Panc1 (cell line): ENCODE measurements around the gene CNIH2. TPM values are rescaled to one million over a fixed set of nuclear protein-coding genes. Genes with fewer than 3 reads are reported as not detected.
A peak's percentile ranks its signal among the peaks of the same experiment; 100 is the strongest.

Experiments used
- ATAC-seq: fragments of 200-7000 bp; cut with Tn5 transposase; 2 replicates; pipeline ENCODE4 v1.9.1; 2020; ENCODE audit warnings: mild to moderate bottlenecking, moderate library complexity
- BruUV-seq: library from RNA; stranded (reverse); fragments of 400-500 nt; replicated peaks from 2 replicates; lab custom pipeline; 2021; lab: Mats Ljungman, UMichigan
- CTCF ChIA-PET: fragments of 300-600 bp; sonication (Branson Sonifier 250); formaldehyde crosslinking; loops from one replicate; lab custom pipeline; 2022; ENCODE audit warnings: antibody characterized with exemption; lab: Charles Lee
- POLR2A ChIA-PET: fragments of 300-600 bp; sonication (Branson Sonifier 250); formaldehyde crosslinking; loops from one replicate; lab custom pipeline; 2022; ENCODE audit warnings: antibody characterized with exemption; lab: Charles Lee
- DNase-seq: peaks from one replicate; pipeline ENCODE4 v3.0.0-alpha.2; 2010; ENCODE audit warnings: low read depth, low spot score
- H3K27ac ChIP-seq: 2 replicates; pipeline ENCODE4 v1.5.1; 2011; ENCODE audit warnings: mild to moderate bottlenecking, low read length, inconsistent platforms
- H3K27me3 ChIP-seq: fragments of 200-500 bp; sonication (Bioruptor generic); 2 replicates; pipeline ENCODE4 v1.6.0; 2014; ENCODE audit warnings: low read length, inconsistent platforms; ENCODE audit not compliant: control insufficient read depth, insufficient read depth
- H3K36me3 ChIP-seq: fragments of 200-500 bp; sonication (Bioruptor generic); 2 replicates; pipeline ENCODE4 v1.5.1; 2014; ENCODE audit warnings: inconsistent platforms, mild to moderate bottlenecking, low read length, moderate library complexity; ENCODE audit not compliant: control insufficient read depth, insufficient read depth
- H3K4me1 ChIP-seq: 2 replicates; pipeline ENCODE4 v1.5.1; 2011; ENCODE audit warnings: inconsistent platforms, mild to moderate bottlenecking, low read length, moderate library complexity; ENCODE audit not compliant: control insufficient read depth, insufficient read depth
- H3K4me3 ChIP-seq, 2 experiments: 2 replicates each; pipeline ENCODE4 v1.5.1; 2011 to 2012; ENCODE audit warnings: low read depth in 2 of 2, low read length in 2 of 2, mild to moderate bottlenecking in 2 of 2, inconsistent platforms in 1 of 2, moderate library complexity in 1 of 2
- H3K9me3 ChIP-seq: fragments of 200-500 bp; sonication (Bioruptor generic); 2 replicates; pipeline ENCODE4 v1.5.1; 2014; ENCODE audit warnings: low read depth, mild to moderate bottlenecking, inconsistent platforms, low read length, moderate library complexity; ENCODE audit not compliant: control insufficient read depth, insufficient read depth
- POLR2AphosphoS5 ChIP-seq: IDR thresholded peaks from 2 replicates; pipeline ENCODE4 v1.6.1; 2012; ENCODE audit warnings: mild to moderate bottlenecking, low read depth, low read length, moderate library complexity
- SIN3A ChIP-seq: IDR thresholded peaks from 2 replicates; pipeline ENCODE4 v1.6.1; 2012; ENCODE audit warnings: low read depth, mild to moderate bottlenecking, low read length, moderate library complexity, borderline replicate concordance; ENCODE audit not compliant: insufficient read depth
- TCF7L2 ChIP-seq: IDR thresholded peaks from 2 replicates; pipeline ENCODE4 v1.6.1; 2011; ENCODE audit warnings: mild to moderate bottlenecking, low read depth, low read length, inconsistent platforms
- in situ Hi-C: cut with HindIII; loops from 2 replicates; pipeline ENCODE4 v1.10.0; 2016; ENCODE audit warnings: low sequenced_read_pairs, low pct_unique_long_range_greater_than_20kb
- intact Hi-C: fragments of 100-400 bp; cut with micrococcal nuclease; formaldehyde crosslinking; loops from one replicate; pipeline ENCODE4 v1.10.0; 2022; ENCODE audit not compliant: unreplicated experiment
- total RNA-seq: library from RNA; stranded (reverse); gene quantifications from one replicate; pipeline ENCODE4 v1.2.1, GENCODE V29; 2021; ENCODE audit not compliant: unreplicated experiment
- TF ChIP-seq, protein P1 (sequence below), 2 experiments: IDR thresholded peaks; 2 replicates each; pipeline ENCODE4 v1.6.1; 2011 to 2012; ENCODE audit warnings: low read depth in 2 of 2, control low read depth in 1 of 2, low read length in 1 of 2, mild to moderate bottlenecking in 1 of 2, moderate library complexity in 1 of 2; ENCODE audit not compliant: insufficient read depth in 1 of 2
- TF ChIP-seq, protein P2 (sequence below): fragments of 450-650 bp; IDR thresholded peaks from 2 replicates; pipeline ENCODE4 v1.5.1; 2017; ENCODE audit warnings: mild to moderate bottlenecking

CNIH2 gene
- total RNA-seq, 1 experiment from 2014 or later = 9.3 TPM

DNA sequence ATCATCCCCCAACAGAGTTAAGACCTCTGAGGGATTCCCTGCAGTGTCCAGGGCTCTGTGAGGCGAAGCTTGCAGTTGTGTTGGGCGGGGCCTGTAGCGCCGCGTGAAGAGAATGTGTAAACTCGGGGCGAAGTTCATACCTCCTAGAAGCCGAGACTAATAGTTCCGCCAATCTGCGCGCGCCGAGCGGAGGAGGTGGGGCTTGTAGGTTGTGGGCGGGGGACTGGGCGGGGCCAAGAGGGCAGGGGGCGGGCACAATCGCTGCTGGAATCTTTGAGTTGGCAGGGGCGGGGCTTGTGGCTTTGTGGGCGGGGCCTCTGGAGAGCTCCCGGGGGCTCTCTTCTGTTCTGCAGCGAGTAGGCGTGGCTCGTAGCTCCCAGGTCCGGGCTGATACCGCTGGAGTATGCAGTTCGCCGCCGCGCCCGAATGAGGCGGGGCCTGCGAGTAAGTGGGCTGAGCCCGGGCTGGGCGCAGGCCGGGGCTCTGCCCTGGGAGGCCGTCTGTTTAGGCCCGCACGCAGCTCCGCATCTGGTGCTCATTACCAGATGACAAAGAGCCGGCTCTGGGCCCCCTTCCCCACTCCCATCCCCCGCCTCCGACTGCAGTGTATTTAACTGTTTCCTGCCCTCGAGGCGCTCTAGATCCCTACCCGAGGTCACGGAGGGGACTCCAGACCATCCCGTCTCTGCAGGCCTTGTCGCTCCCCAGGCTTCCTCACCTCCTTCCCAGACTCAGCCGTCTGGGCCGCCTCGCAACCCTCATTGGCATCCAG is 34.8 kb downstream of the CNIH2 start:
- no peaks in the 10 kb centered on the region for H3K36me3 ChIP-seq
- ATAC-seq = peak; percentile 91
- intact Hi-C loops = loop anchor here (2.0 kb wide), 1 partner anchor 16 kb away; no protein-coding TSS in a partner anchor
- H3K27me3 ChIP-seq = no peaks in the 10 kb centered on the region
- peaks cover 10% of the 10 kb centered on the region for H3K4me1 ChIP-seq
- in situ Hi-C loops = no loop called here
- peak; percentile 64 for DNase-seq
- H3K27ac ChIP-seq = peak overlapping the region; percentile 86
- peak; percentile 32; the same call in 1 of the 2 replicates for TF ChIP-seq POLR2AphosphoS5
- TF ChIP-seq, protein P1, sequence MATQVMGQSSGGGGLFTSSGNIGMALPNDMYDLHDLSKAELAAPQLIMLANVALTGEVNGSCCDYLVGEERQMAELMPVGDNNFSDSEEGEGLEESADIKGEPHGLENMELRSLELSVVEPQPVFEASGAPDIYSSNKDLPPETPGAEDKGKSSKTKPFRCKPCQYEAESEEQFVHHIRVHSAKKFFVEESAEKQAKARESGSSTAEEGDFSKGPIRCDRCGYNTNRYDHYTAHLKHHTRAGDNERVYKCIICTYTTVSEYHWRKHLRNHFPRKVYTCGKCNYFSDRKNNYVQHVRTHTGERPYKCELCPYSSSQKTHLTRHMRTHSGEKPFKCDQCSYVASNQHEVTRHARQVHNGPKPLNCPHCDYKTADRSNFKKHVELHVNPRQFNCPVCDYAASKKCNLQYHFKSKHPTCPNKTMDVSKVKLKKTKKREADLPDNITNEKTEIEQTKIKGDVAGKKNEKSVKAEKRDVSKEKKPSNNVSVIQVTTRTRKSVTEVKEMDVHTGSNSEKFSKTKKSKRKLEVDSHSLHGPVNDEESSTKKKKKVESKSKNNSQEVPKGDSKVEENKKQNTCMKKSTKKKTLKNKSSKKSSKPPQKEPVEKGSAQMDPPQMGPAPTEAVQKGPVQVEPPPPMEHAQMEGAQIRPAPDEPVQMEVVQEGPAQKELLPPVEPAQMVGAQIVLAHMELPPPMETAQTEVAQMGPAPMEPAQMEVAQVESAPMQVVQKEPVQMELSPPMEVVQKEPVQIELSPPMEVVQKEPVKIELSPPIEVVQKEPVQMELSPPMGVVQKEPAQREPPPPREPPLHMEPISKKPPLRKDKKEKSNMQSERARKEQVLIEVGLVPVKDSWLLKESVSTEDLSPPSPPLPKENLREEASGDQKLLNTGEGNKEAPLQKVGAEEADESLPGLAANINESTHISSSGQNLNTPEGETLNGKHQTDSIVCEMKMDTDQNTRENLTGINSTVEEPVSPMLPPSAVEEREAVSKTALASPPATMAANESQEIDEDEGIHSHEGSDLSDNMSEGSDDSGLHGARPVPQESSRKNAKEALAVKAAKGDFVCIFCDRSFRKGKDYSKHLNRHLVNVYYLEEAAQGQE (IDR thresholded peaks at IDR 0.05; ENCODE audit: insufficient read depth in 1 of 2, low read depth in 2 of 2, low read length in 1 of 2) = no peak
- H3K9me3 ChIP-seq = no peaks in the 10 kb centered on the region
- POLR2A ChIA-PET = interaction anchor here (0.7 to 1.6 kb wide), 3 partner anchors 23 to 53 kb away, joined by 3 to 6 read pairs (median 4); partner anchors contain the start of gene RIN1
- BruUV-seq = no TSS peak
- H3K4me3 ChIP-seq = peak overlapping the region; percentile 72 to 83
- CTCF ChIA-PET = interaction anchor here (0.5 to 2.1 kb wide), 19 partner anchors 9 to 202 kb away, joined by 3 to 17 read pairs (median 3); partner anchors contain the start of genes B4GAT1, DPP3, MRPL11 and RIN1

DNA sequence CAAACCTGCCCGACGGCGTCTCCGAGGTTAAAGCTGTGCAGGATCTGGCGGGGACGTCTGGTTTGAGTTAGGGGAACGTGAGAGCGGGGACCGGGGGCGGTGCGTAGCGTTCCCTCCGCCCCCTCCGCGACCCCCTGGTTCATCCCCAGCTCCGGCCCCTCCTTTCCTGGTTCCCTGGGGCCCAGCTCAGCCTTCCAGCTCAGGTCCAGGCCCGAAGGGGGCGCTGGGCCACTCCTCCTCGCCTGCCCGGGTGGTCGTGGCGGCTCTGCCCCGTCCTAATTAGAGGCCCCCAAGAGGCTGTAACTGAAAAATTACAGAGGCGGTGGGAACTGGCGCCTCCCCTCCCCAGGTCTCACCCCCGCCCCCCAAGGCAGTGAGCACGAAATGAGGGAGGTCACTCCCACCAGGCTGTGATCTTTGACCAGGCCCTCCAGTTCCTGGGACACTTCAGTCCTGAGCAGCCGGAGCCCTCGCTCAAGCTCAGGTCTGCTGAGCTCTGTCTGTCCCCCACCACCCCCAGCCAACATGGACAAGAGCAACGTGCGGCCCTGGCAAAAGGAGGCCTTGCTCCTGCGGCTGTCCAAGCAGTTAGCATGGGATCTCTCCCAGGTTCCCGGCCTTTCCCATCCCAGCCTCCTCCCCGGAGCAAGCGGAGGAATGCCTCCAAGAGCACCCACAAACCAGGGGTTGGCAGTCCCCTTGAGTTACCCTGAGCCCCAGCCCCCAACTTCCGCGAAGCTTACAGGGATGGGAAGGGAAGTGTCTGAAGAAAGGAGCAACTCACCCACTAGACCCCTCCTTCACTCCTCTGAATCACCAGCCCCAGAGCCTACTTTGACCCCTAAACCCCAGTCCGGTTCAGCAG is 35.6 kb downstream of the CNIH2 start:
- BruUV-seq = no TSS peak
- Histone ChIP-seq H3K27ac (peak overlapping the region; percentile 56), H3K36me3 (no peaks in the 10 kb centered on the region), H3K27me3 (no peaks in the 10 kb centered on the region), H3K4me3 (peak overlapping the region; percentile 55 to 72), H3K4me1 (peaks cover 10% of the 10 kb centered on the region), H3K9me3 (no peaks in the 10 kb centered on the region)
- intact Hi-C loops = loop anchor here (2.0 kb wide), 1 partner anchor 15 kb away; no protein-coding TSS in a partner anchor
- in situ Hi-C loops = no loop called here
- TF ChIP-seq POLR2AphosphoS5 (no peak), SIN3A (no peak), TCF7L2 (no peak)
- TF ChIP-seq, protein P2, sequence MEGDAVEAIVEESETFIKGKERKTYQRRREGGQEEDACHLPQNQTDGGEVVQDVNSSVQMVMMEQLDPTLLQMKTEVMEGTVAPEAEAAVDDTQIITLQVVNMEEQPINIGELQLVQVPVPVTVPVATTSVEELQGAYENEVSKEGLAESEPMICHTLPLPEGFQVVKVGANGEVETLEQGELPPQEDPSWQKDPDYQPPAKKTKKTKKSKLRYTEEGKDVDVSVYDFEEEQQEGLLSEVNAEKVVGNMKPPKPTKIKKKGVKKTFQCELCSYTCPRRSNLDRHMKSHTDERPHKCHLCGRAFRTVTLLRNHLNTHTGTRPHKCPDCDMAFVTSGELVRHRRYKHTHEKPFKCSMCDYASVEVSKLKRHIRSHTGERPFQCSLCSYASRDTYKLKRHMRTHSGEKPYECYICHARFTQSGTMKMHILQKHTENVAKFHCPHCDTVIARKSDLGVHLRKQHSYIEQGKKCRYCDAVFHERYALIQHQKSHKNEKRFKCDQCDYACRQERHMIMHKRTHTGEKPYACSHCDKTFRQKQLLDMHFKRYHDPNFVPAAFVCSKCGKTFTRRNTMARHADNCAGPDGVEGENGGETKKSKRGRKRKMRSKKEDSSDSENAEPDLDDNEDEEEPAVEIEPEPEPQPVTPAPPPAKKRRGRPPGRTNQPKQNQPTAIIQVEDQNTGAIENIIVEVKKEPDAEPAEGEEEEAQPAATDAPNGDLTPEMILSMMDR = no peak; the same call in 1 of the 2 replicates
- TF ChIP-seq, protein P1 (IDR thresholded peaks at IDR 0.05; ENCODE audit: insufficient read depth in 1 of 2, low read depth in 2 of 2, low read length in 1 of 2) = no peak
- ATAC-seq (no peak), DNase-seq (no peak)
- ChIA-PET CTCF (interaction anchor here (0.5 to 2.1 kb wide), 7 partner anchors 15 to 178 kb away, joined by 3 to 15 read pairs (median 3); no protein-coding TSS in a partner anchor), POLR2A (interaction anchor here (1.0 kb wide), 1 partner anchor 52 kb away, joined by 3 read pairs; no protein-coding TSS in a partner anchor)
